Coronary artery (tissue), 2 donors: ENCODE data around the gene SPTLC2.

Source experiments
- DNase-seq: peaks from one replicate; pipeline ENCODE4 v3.0.0-alpha.2; 2017; ENCODE audit warnings: low spot score
- H3K27ac ChIP-seq, 2 donors: fragments of 200-600 bp; sonication (generic); one replicate each; pipeline ENCODE4 v1.5.1; 2016 to 2019
- H3K4me3 ChIP-seq: fragments of 200-600 bp; sonication (generic); 2 replicates; pipeline ENCODE4 v1.5.1; 2016; ENCODE audit warnings: mild to moderate bottlenecking, moderate library complexity
- TF ChIP-seq, protein P1 (sequence below): fragments of 200-600 bp; sonication (generic); IDR thresholded peaks from one replicate; pipeline ENCODE4 v1.5.1; 2019; ENCODE audit warnings: antibody characterized with exemption

The SPTLC2 gene

GRCh38 chr14:77474479-77475177, 141.8 kb downstream of the SPTLC2 start:
- TF ChIP-seq, protein P1, sequence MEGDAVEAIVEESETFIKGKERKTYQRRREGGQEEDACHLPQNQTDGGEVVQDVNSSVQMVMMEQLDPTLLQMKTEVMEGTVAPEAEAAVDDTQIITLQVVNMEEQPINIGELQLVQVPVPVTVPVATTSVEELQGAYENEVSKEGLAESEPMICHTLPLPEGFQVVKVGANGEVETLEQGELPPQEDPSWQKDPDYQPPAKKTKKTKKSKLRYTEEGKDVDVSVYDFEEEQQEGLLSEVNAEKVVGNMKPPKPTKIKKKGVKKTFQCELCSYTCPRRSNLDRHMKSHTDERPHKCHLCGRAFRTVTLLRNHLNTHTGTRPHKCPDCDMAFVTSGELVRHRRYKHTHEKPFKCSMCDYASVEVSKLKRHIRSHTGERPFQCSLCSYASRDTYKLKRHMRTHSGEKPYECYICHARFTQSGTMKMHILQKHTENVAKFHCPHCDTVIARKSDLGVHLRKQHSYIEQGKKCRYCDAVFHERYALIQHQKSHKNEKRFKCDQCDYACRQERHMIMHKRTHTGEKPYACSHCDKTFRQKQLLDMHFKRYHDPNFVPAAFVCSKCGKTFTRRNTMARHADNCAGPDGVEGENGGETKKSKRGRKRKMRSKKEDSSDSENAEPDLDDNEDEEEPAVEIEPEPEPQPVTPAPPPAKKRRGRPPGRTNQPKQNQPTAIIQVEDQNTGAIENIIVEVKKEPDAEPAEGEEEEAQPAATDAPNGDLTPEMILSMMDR, result no peak
- Histone ChIP-seq H3K27ac (no peak overlapping the region), H3K4me3 (no peak overlapping the region)
- no peak for DNase-seq

- Histone ChIP-seq H3K4me3 (no peak overlapping the region), H3K27ac (no peak overlapping the region)
- TF ChIP-seq, protein P1, result no peak
- DNase-seq, result no peak
Measured at GRCh38 chr14:77473921-77474320, 142.5 kb downstream of the SPTLC2 start.

DNA sequence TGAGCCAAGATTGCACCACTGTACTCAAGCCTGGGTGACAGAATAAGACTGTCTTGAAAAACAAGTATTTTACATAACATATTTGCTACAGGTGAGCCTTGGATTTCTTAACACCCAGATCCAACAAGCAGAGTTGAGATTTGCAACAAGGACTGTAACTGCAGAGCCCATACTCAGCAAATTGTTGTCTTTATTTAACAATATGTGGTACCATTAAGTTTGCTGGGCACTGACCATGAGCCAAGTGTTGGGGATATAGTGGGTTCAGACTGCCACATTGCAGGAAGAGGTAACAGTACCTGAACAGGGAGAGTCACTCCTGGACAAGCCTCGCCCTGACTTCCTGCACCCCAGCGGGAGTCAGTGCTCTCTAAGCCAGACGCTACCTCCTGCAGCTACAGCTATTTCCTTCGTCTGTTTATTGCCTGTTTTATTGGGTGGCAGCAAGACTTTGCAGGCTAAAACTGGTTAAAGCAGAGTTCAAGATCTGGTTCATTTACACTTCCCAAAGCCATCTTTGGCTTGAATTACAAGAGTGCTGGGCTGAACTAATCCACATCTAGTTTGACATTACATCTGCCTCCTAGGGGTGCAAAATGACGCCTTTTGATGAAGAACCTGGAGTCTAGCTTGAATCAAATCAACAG, 146.1 kb downstream of the SPTLC2 start:
- no peak for DNase-seq
- H3K4me3 ChIP-seq, result no peak overlapping the region
- H3K27ac ChIP-seq, result no peak overlapping the region
- TF ChIP-seq, protein P1, result no peak

- TF ChIP-seq, protein P1, result no peak
- DNase-seq, result no peak
- Histone ChIP-seq H3K27ac (no peak overlapping the region), H3K4me3 (no peak overlapping the region)
Measured at GRCh38 chr14:77469539-77469938, 146.9 kb downstream of the SPTLC2 start.

DNA sequence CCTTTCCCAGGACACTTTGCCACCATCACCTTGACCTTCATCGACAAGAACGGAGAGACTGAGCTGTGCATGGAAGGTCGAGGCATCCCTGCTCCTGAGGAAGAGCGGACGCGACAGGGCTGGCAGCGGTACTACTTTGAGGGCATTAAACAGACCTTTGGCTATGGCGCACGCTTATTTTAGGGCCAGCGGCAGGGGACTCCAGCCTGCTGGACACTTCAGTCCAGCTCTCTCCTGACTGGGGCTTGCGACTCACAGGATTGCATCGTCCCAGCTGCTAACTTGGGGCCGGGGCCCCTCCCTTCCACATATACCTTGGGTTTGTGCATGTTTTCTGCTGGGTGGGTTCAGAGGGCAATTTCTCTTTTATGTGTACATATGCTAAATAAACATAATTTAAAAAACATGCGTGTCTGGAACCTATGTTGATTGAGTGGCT, 147.4 kb downstream of the SPTLC2 start:
- no peak overlapping the region for H3K27ac ChIP-seq
- H3K4me3 ChIP-seq, result no peak overlapping the region
- TF ChIP-seq, protein P1, result no peak
- no peak for DNase-seq

- Histone ChIP-seq H3K27ac (no peak overlapping the region), H3K4me3 (no peak overlapping the region)
- DNase-seq, result no peak
- TF ChIP-seq, protein P1, result no peak
Measured at GRCh38 chr14:77467801-77468200, 148.6 kb downstream of the SPTLC2 start.
